LNCAP (cell line): ENCODE measurements around the gene DCAF6.

Experiments
- CTCF ChIP-seq: fragments of 450-650 bp; IDR thresholded peaks from 2 replicates; pipeline ENCODE4 v1.5.1; 2017; ENCODE audit warnings: mild to moderate bottlenecking

The DCAF6 gene

GRCh38 chr1:168007691-168008090 is 71.2 kb downstream of the DCAF6 start:
- no peak for TF ChIP-seq CTCF

GRCh38 chr1:168008595-168008994 is 72.1 kb downstream of the DCAF6 start:
- TF ChIP-seq CTCF = no peak

GRCh38 chr1:168009322-168009721 is 72.8 kb downstream of the DCAF6 start:
- TF ChIP-seq CTCF = no peak

GRCh38 chr1:168019407-168019806 is 82.9 kb downstream of the DCAF6 start:
- no peak for TF ChIP-seq CTCF

- no peak for TF ChIP-seq CTCF
These were observed 94.7 kb downstream of the DCAF6 start for GRCh38 chr1:168031198-168031597.

- no peak for TF ChIP-seq CTCF
These were observed 95.1 kb downstream of the DCAF6 start for GRCh38 chr1:168031627-168032026.

GRCh38 chr1:168032029-168032428 is 95.5 kb downstream of the DCAF6 start:
- TF ChIP-seq CTCF = no peak

GRCh38 chr1:168035345-168035744 is 98.9 kb downstream of the DCAF6 start:
- no peak for TF ChIP-seq CTCF
